Hair follicle dermal papilla cell (primary cell): ENCODE data around the gene GGTLC3. TPM values are rescaled to one million over a fixed set of nuclear protein-coding genes. Genes with fewer than 3 reads are reported as not detected.

Source experiments
- total RNA-seq: library from RNA; depleted of rRNA; stranded (reverse); fragments of >200 nt; gene quantifications from 2 replicates; pipeline ENCODE4 v1.2.3, GENCODE V29; 2012

The GGTLC3 gene
- total RNA-seq = not detected in 2 replicates

DNA sequence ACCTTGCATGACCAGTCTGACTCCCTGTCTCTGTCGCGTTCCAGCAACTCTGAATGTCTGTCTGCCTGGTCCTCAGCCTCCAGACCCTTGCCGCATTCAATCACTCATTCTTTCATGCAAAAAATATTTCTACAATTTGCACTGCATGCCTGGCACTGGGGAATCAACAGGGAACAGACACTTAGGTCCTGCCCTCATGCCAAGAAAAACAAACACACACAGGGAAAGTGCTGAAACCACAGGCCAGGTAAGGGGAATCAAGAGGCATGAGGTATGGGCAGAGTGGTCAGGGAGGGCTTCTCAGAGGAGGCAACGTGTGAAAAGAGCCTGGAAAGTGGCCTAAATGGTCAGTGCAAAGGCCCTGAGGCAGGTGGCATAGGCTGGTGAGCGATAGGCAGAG lies at the start of gene GGTLC3:
GGTLC3 (minus strand) TSS at position 101 of the 400 bp plus-strand sequence. CDS start 264 bp downstream, outside the sequence.

DNA sequence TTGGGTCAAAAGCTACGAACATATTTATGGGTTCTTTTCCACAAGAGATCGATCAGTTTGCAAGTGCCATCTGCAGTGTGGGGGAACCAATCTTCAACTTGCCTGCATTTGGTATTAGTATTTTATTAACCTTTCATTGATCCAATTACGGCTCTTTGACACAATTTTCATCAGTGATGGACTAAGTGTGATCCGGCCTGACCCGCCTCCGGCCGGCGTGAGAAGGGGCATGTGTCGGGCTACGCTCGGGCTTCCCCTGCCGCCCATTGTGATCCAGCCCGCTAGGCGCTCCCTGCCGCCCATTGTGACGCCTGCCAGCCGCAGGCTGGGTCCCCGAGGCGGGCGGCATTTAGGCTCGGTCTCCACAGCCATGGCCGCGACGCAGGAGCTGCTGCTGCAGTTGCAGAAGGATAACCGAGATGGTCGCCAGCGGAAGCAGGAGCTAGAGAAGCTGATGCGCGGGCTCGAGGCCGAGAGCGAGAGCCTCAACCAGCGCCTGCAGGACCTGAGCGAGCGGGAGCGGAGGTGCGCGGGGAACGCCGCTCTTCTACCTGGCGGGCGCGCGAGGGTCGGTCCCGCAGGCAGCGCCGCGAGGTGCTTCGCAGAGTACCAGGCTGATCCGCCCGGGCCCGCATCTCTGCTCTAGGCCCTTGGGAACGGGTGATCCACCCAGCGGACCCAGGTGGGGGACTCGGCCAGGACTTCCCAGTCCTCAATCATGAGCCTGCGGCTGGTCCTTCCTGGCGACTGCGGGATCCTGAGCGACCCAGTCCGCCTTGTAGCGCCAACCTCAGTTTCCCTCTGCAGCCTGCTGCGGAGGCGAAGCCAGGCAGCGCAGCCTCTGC lies 10.0 kb upstream of the GGTLC3 start, which contains the start of gene TMEM191B:
TMEM191B (plus strand) TSS at position 51 of the 845 bp plus-strand sequence; CDS start at position 230, 179 bp downstream.

Other genes starting within 250 kb of the GGTLC3 start
- 1.1 TPM in 1 of 2 replicates, not detected in the other for gene TMEM191B, start 9.6 kb upstream of the GGTLC3 start, total RNA-seq
- gene RIMBP3, start 93.8 kb upstream of the GGTLC3 start, total RNA-seq = 0.49 TPM in 2 replicates